HepG2 (cell line): ENCODE measurements around the gene TCEANC2. TPM values are rescaled to one million over a fixed set of nuclear protein-coding genes. Genes with fewer than 3 reads are reported as not detected.

ENCODE experiments used
- ATAC-seq: fragments of 200-7000 bp; cut with Tn5 transposase; 3 replicates; pipeline ENCODE4 v1.9.1; 2020; ENCODE audit warnings: mild to moderate bottlenecking, moderate library complexity
- BruUV-seq: library from RNA; stranded (reverse); fragments of 400-500 nt; replicated peaks from 2 replicates; lab custom pipeline; 2021; lab: Mats Ljungman, UMichigan
- CTCF ChIA-PET: fragments of 300-600 bp; formaldehyde crosslinking; extraction: SDS; loops from one replicate; lab custom pipeline; 2021; ENCODE audit warnings: low total read pairs, inconsistent platforms, low intra/inter-chr PET ratio; lab: Yijun Ruan, JAX
- POLR2A ChIA-PET: fragments of 350-600 bp; sonication (Branson Sonifier 250); formaldehyde crosslinking; loops from one replicate; lab custom pipeline; 2020; ENCODE audit warnings: antibody characterized with exemption, inconsistent platforms; lab: Yijun Ruan, JAX
- DNase-seq: peaks from one replicate; pipeline ENCODE4 v3.0.0-alpha.2; 2015; ENCODE audit warnings: low spot score
- FAIRE-seq: peaks from 3 replicates; lab custom pipeline; 2011; peaks lifted over from hg19 to GRCh38; lab: Jason Lieb, UNC
- H2AFZ ChIP-seq: one replicate; pipeline ENCODE4 v1.6.1; 2011; ENCODE audit warnings: low read length, inconsistent platforms
- H3K27ac ChIP-seq: fragments of 300-600 bp; 3 replicates; pipeline ENCODE4 v1.8.0; 2011; ENCODE audit warnings: mixed run types, mild to moderate bottlenecking, mixed read lengths, low read length, inconsistent platforms; ENCODE audit not compliant: insufficient read depth; ENCODE audit errors: extremely low read length
- H3K27me3 ChIP-seq, 2 experiments: fragments of 200-600 bp in 1 of 2; 2 replicates in 1 of 2; 3 replicates in 1 of 2; pipeline versions ENCODE4 v1.6.0 to v1.8.0; 2011; ENCODE audit warnings: low read length in 2 of 2, mild to moderate bottlenecking in 2 of 2, moderate library complexity in 2 of 2, inconsistent platforms in 1 of 2; ENCODE audit not compliant: insufficient read depth in 2 of 2, control insufficient read depth in 1 of 2
- H3K36me3 ChIP-seq, 2 experiments: fragments of 200-600 bp in 1 of 2; replicated peaks in 1 of 2; 2 replicates in 1 of 2; 3 replicates in 1 of 2; pipeline versions ENCODE4 v1.5.1 to v1.8.0; 2011; ENCODE audit warnings: low read length in 2 of 2, inconsistent platforms in 1 of 2; ENCODE audit not compliant: insufficient read depth in 2 of 2, control insufficient read depth in 1 of 2
- H3K4me1 ChIP-seq: 2 replicates; pipeline ENCODE4 v1.5.1; 2012; ENCODE audit warnings: low read length, inconsistent platforms; ENCODE audit not compliant: insufficient read depth
- H3K4me2 ChIP-seq: 2 replicates; pipeline ENCODE4 v1.6.0; 2011; ENCODE audit warnings: low read depth, low read length, inconsistent platforms
- H3K4me3 ChIP-seq, 3 experiments: fragments of 200-600 bp in 1 of 3; sonication (generic), shearing (Covaris generic) in 1 of 3; replicated peaks in 1 of 3; 2 replicates each; pipeline ENCODE4 v1.5.1; 2011 to 2016; ENCODE audit warnings: low read length in 3 of 3, inconsistent platforms in 2 of 3, low read depth in 2 of 3, mild to moderate bottlenecking in 2 of 3, control low read depth in 1 of 3, mixed read lengths in 1 of 3; ENCODE audit not compliant: insufficient read depth in 1 of 3
- H3K79me2 ChIP-seq: one replicate; pipeline ENCODE4 v1.6.1; 2011; ENCODE audit warnings: low read length, inconsistent platforms; ENCODE audit not compliant: insufficient read depth
- H3K9ac ChIP-seq: 2 replicates; pipeline ENCODE4 v1.6.0; 2011; ENCODE audit warnings: mild to moderate bottlenecking, low read depth, low read length, inconsistent platforms; ENCODE audit not compliant: insufficient read depth
- H3K9me3 ChIP-seq: 2 replicates; pipeline ENCODE4 v1.5.1; 2012; ENCODE audit warnings: mild to moderate bottlenecking, low read length
- H4K20me1 ChIP-seq: 2 replicates; pipeline ENCODE4 v1.6.0; 2011; ENCODE audit warnings: inconsistent platforms, mild to moderate bottlenecking, low read length, moderate library complexity; ENCODE audit not compliant: insufficient read depth
- ARID3A ChIP-seq: IDR thresholded peaks from 2 replicates; pipeline ENCODE4 v1.6.1; 2012; ENCODE audit warnings: low read depth, low read length, improper control_type of control experiment
- BRCA1 ChIP-seq: sonication (generic); formaldehyde crosslinking; IDR thresholded peaks from 2 replicates; pipeline ENCODE4 v1.4.0; 2020; ENCODE audit warnings: missing genetic modification reagents
- CC2D1A ChIP-seq: sonication (generic); formaldehyde crosslinking; IDR thresholded peaks from 2 replicates; pipeline ENCODE4 v1.8.1; 2023; ENCODE audit warnings: mild to moderate bottlenecking, missing genetic modification reagents
- GTF2F1 ChIP-seq: fragments of 150-350 bp; IDR thresholded peaks from 2 replicates; pipeline ENCODE4 v1.6.1; 2014; ENCODE audit warnings: low read length
- IRF2 ChIP-seq: IDR thresholded peaks from 2 replicates; pipeline ENCODE4 v1.6.1; 2018; ENCODE audit warnings: missing genetic modification reagents, missing compliant biosample characterization
- JUN ChIP-seq: sonication (generic); formaldehyde crosslinking; IDR thresholded peaks from 2 replicates; pipeline ENCODE4 v1.4.0; 2020; ENCODE audit warnings: mild to moderate bottlenecking, missing genetic modification reagents
- KAT8 ChIP-seq: IDR thresholded peaks from 2 replicates; pipeline ENCODE4 v1.6.1; 2016; ENCODE audit warnings: missing genetic modification reagents, missing compliant biosample characterization
- NR1H2 ChIP-seq: sonication (generic); formaldehyde crosslinking; IDR thresholded peaks from 2 replicates; pipeline ENCODE4 v1.8.1; 2022; ENCODE audit warnings: low read depth, missing genetic modification reagents, borderline replicate concordance
- NR2C2 ChIP-seq: sonication (generic); formaldehyde crosslinking; IDR thresholded peaks from 2 replicates; pipeline ENCODE4 v1.4.0; 2020; ENCODE audit warnings: missing genetic modification reagents, mild to moderate bottlenecking, moderate library complexity, borderline replicate concordance
- RBFOX2 ChIP-seq: fragments of 200-400 bp; formaldehyde crosslinking; IDR thresholded peaks from 2 replicates; pipeline ENCODE4 v1.6.1; 2017; ENCODE audit warnings: low read depth, mild to moderate bottlenecking, low read length
- SAP130 ChIP-seq: IDR thresholded peaks from 2 replicates; pipeline ENCODE4 v1.6.1; 2016; ENCODE audit warnings: low read depth
- ZBTB20 ChIP-seq: sonication (generic); formaldehyde crosslinking; IDR thresholded peaks from 2 replicates; pipeline ENCODE4 v1.8.1; 2023; ENCODE audit warnings: missing genetic modification reagents, low read depth, mild to moderate bottlenecking, borderline replicate concordance
- ZNF460 ChIP-seq: sonication (generic); formaldehyde crosslinking; IDR thresholded peaks from 2 replicates; pipeline ENCODE4 v1.5.1; 2020; ENCODE audit warnings: missing genetic modification reagents, mild to moderate bottlenecking, borderline replicate concordance
- ZNF510 ChIP-seq: sonication (generic); formaldehyde crosslinking; IDR thresholded peaks from 2 replicates; pipeline ENCODE4 v1.4.0; 2020; ENCODE audit warnings: low read depth, mild to moderate bottlenecking, missing genetic modification reagents
- ZNF740 ChIP-seq: sonication (generic); formaldehyde crosslinking; IDR thresholded peaks from 2 replicates; pipeline ENCODE4 v1.4.0; 2020; ENCODE audit warnings: missing genetic modification reagents
- ZNF775 ChIP-seq: sonication (generic); formaldehyde crosslinking; IDR thresholded peaks from 2 replicates; pipeline ENCODE4 v1.4.0; 2020; ENCODE audit warnings: missing genetic modification reagents, mild to moderate bottlenecking, moderate library complexity, borderline replicate concordance
- ZSCAN21 ChIP-seq: sonication (generic); formaldehyde crosslinking; IDR thresholded peaks from 2 replicates; pipeline ENCODE4 v1.8.0; 2022; ENCODE audit warnings: mild to moderate bottlenecking, missing genetic modification reagents, moderate library complexity, borderline replicate concordance
- WGBS: methylation state at CpG from one replicate; pipeline ENCODE4 v1.1.6; 2017; ENCODE audit warnings: low lambda C conversion rate; 5-methylcytosine and 5-hydroxymethylcytosine counted together
- in situ Hi-C: cut with HindIII; loops from 2 replicates; pipeline ENCODE4 v1.10.0; 2017; ENCODE audit warnings: low pct_unique_long_range_greater_than_20kb; ENCODE audit not compliant: extremely low pct_ligation_motif_present
- intact Hi-C: fragments of 100-400 bp; cut with micrococcal nuclease; formaldehyde crosslinking; loops from one replicate; pipeline ENCODE4 v1.10.0; 2022; ENCODE audit not compliant: unreplicated experiment
- polyA plus RNA-seq, 8 experiments: library from polyadenylated mRNA; depleted of rRNA in 3 of 8; stranded (reverse) in 7 of 8; unstranded in 1 of 8; fragments of >200 nt; fragmentation: Illumina TruSeq in 4 of 8; extraction: Trizol in 4 of 8; gene quantifications; 2 replicates each; pipeline versions ENCODE4 v1.2.1 to v1.2.3, GENCODE V29; 2011 to 2016; ENCODE audit warnings: low read depth in 4 of 8, missing spikeins in 1 of 8, mixed read lengths in 1 of 8; ENCODE audit not compliant: insufficient read depth in 1 of 8
- total RNA-seq, 5 experiments: library from RNA; depleted of rRNA; stranded (reverse); fragments of >200 nt; fragmentation: Illumina TruSeq; extraction: Trizol; gene quantifications; 2 replicates each; pipeline ENCODE4 v1.2.3, GENCODE V29; 2016; ENCODE audit warnings: low read depth in 1 of 5

TCEANC2 gene
- total and polyA plus RNA-seq, 2 of the 13 experiments (the other 11 are each of a cell fraction or from before 2014, with no cell fraction given): 3.8 to 5.0 TPM

GRCh38 chr1:54112027-54112426 is 58.6 kb downstream of the TCEANC2 start (continued):
- no peak for TF ChIP-seq NR1H2
- no peak for TF ChIP-seq ZNF775 (CRISPR knock-in tag)

- intact Hi-C loops: no loop called here
- ChIA-PET CTCF (no interaction called here), POLR2A (no interaction called here)
- no peak for FAIRE-seq
- WGBS: 71% methylated on average over 5 of the region's 5 CpGs
- DNase-seq: no peak
- H3K4me2 ChIP-seq: no peak overlapping the region
- no peak overlapping the region for H3K4me3 ChIP-seq
- no peak for ATAC-seq
- H4K20me1 ChIP-seq: no peaks in the 10 kb centered on the region
- H3K9me3 ChIP-seq: no peaks in the 10 kb centered on the region
- no peaks in the 10 kb centered on the region; a peak in 1 of 5 replicates for H3K27me3 ChIP-seq
- peaks cover 16% of the 10 kb centered on the region; the same call in 1 of the 2 replicates for H3K4me1 ChIP-seq
- no TSS peak for BruUV-seq
- H3K79me2 ChIP-seq: no peaks in the 10 kb centered on the region
- H3K27ac ChIP-seq: no peak overlapping the region
- in situ Hi-C loops: no loop called here
- no peak overlapping the region for H2AFZ ChIP-seq
- no peak overlapping the region for H3K9ac ChIP-seq
- no peaks in the 10 kb centered on the region for H3K36me3 ChIP-seq
- TF ChIP-seq IRF2 (no peak), ZNF460 (CRISPR knock-in tag) (no peak)
Observed at GRCh38 chr1:54112705-54113368, 59.4 kb downstream of the TCEANC2 start.

GRCh38 chr1:54114001-54114400 is 60.6 kb downstream of the TCEANC2 start:
- H2AFZ ChIP-seq: no peak overlapping the region
- H3K36me3 ChIP-seq: no peaks in the 10 kb centered on the region
- H4K20me1 ChIP-seq: no peaks in the 10 kb centered on the region
- H3K79me2 ChIP-seq: no peaks in the 10 kb centered on the region
- no peak overlapping the region for H3K4me2 ChIP-seq
- no peak overlapping the region for H3K4me3 ChIP-seq
- peaks cover 0 to 5% of the 10 kb centered on the region in 2 experiments; a peak in 1 of 5 replicates for H3K27me3 ChIP-seq
- no peaks in the 10 kb centered on the region for H3K9me3 ChIP-seq
- 26% methylated on average over 3 of the region's 4 CpGs for WGBS
- FAIRE-seq: no peak
- H3K9ac ChIP-seq: no peak overlapping the region
- DNase-seq: no peak
- intact Hi-C loops: no loop called here
- ATAC-seq: no peak
- no peak overlapping the region for H3K27ac ChIP-seq
- CTCF ChIA-PET: no interaction called here
- peaks cover 27% of the 10 kb centered on the region for H3K4me1 ChIP-seq
- no TSS peak for BruUV-seq
- in situ Hi-C loops: no loop called here
- POLR2A ChIA-PET: no interaction called here
- no peak for TF ChIP-seq KAT8
- no peak for TF ChIP-seq JUN (CRISPR knock-in tag)
- no peak for TF ChIP-seq GTF2F1
- TF ChIP-seq ARID3A: no peak
- no peak for TF ChIP-seq NR2C2 (CRISPR knock-in tag)
- no peak for TF ChIP-seq ZNF740 (CRISPR knock-in tag)
- TF ChIP-seq ZSCAN21 (CRISPR knock-in tag): no peak
- no peak for TF ChIP-seq BRCA1
- TF ChIP-seq CC2D1A (CRISPR knock-in tag): no peak
- no peak for TF ChIP-seq RBFOX2
- no peak for TF ChIP-seq ZNF510 (CRISPR knock-in tag)
- TF ChIP-seq ZBTB20 (CRISPR knock-in tag): no peak
- TF ChIP-seq SAP130 (CRISPR knock-in tag): no peak
